A549 (cell line): ENCODE results near the gene PGPEP1. TPM values are rescaled to one million over a fixed set of nuclear protein-coding genes. Genes with fewer than 3 reads are reported as not detected.
"Not testable (repeated sequence)": the region's sequence is repeated elsewhere in the genome, so short reads cannot be mapped to it uniquely, and the experiment has no call there.

ENCODE experiments used
- ATAC-seq, 2 experiments: fragments of 200-7000 bp in 1 of 2; fragments of >200 bp in 1 of 2; cut with Nextera tagmentation in 1 of 2; cut with Tn5 transposase in 1 of 2; 3 replicates each; pipeline versions ENCODE4 v1.8.0 to v1.9.1; 2018 to 2020; ENCODE audit warnings: mild to moderate bottlenecking in 1 of 2, moderate library complexity in 1 of 2
- CTCF ChIA-PET: fragments of 300-600 bp; sonication (Branson Sonifier 250); formaldehyde crosslinking; extraction: SDS; loops from one replicate; lab custom pipeline; 2021; ENCODE audit warnings: antibody characterized with exemption, inconsistent platforms; lab: Yijun Ruan, JAX
- POLR2A ChIA-PET: fragments of 350-600 bp; formaldehyde crosslinking; extraction: SDS; loops from one replicate; lab custom pipeline; 2021; ENCODE audit warnings: antibody characterized with exemption, inconsistent platforms; lab: Yijun Ruan, JAX
- DNase-seq, 2 experiments: peaks; one replicate each; pipeline versions ENCODE4 v3.0.0 to v3.0.0-alpha.2; 2011 to 2016; ENCODE audit warnings: low read depth in 1 of 2, low spot score in 1 of 2
- FAIRE-seq: peaks from 2 replicates; lab custom pipeline; 2011; peaks lifted over from hg19 to GRCh38; lab: Jason Lieb, UNC
- H3K27ac ChIP-seq, 2 experiments: fragments of >200 bp; sonication (Bioruptor Twin); formaldehyde crosslinking; 3 replicates each; pipeline ENCODE4 v1.5.1; 2016 to 2017
- H3K4me1 ChIP-seq: fragments of >200 bp; sonication (Bioruptor Twin); formaldehyde crosslinking; 3 replicates; pipeline ENCODE4 v1.6.1; 2016
- H3K4me2 ChIP-seq: fragments of >200 bp; sonication (Bioruptor Twin); formaldehyde crosslinking; 3 replicates; pipeline ENCODE4 v1.6.1; 2016
- H3K4me3 ChIP-seq: fragments of >200 bp; sonication (Bioruptor Twin); formaldehyde crosslinking; 3 replicates; pipeline ENCODE4 v1.5.1; 2016
- H3K9me3 ChIP-seq: fragments of >200 bp; sonication (Bioruptor Twin); formaldehyde crosslinking; 3 replicates; pipeline ENCODE4 v1.6.1; 2016
- CBX8 ChIP-seq: fragments of 200-600 bp; sonication (generic); IDR thresholded peaks from 2 replicates; pipeline ENCODE4 v1.6.1; 2016
- CEBPB ChIP-seq, 2 experiments: fragments of >200 bp in 1 of 2; sonication (Bioruptor Twin) in 1 of 2; formaldehyde crosslinking in 1 of 2; IDR thresholded peaks; 2 replicates each; pipeline ENCODE4 v1.6.1; 2012 to 2016
- CHD2 ChIP-seq: fragments of 150-350 bp; IDR thresholded peaks from 2 replicates; pipeline ENCODE4 v1.6.1; 2014; ENCODE audit warnings: low read length; ENCODE audit not compliant: partially characterized antibody
- CTCF ChIP-seq: fragments of >200 bp; sonication (Bioruptor Twin); formaldehyde crosslinking; IDR thresholded peaks from 3 replicates; pipeline ENCODE4 v1.5.1; 2016
- E2F6 ChIP-seq: IDR thresholded peaks from 2 replicates; pipeline ENCODE4 v1.6.1; 2012; ENCODE audit warnings: low read depth, borderline replicate concordance
- EHF ChIP-seq: fragments of 250-450 bp; sonication (Bioruptor Pico); IDR thresholded peaks from 2 replicates; pipeline ENCODE4 v1.5.0; 2020; ENCODE audit warnings: mild to moderate bottlenecking
- EHMT2 ChIP-seq: fragments of 200-600 bp; sonication (generic); IDR thresholded peaks from 2 replicates; pipeline ENCODE4 v1.6.1; 2016; ENCODE audit warnings: antibody characterized with exemption, low read depth, mild to moderate bottlenecking, moderate library complexity
- FOSL2 ChIP-seq, 2 experiments: fragments of 450-650 bp in 1 of 2; fragments of >200 bp in 1 of 2; sonication (Bioruptor Twin) in 1 of 2; formaldehyde crosslinking; IDR thresholded peaks; 2 replicates each; pipeline versions ENCODE4 v1.5.0 to v1.6.1; 2016 to 2020; ENCODE audit warnings: mild to moderate bottlenecking in 1 of 2, moderate library complexity in 1 of 2
- GATA3 ChIP-seq: IDR thresholded peaks from 2 replicates; pipeline ENCODE4 v1.6.1; 2012; ENCODE audit warnings: borderline replicate concordance
- HEYL ChIP-seq: fragments of 250-450 bp; sonication (Bioruptor Pico); IDR thresholded peaks from 2 replicates; pipeline ENCODE4 v1.8.0; 2021; ENCODE audit warnings: mild to moderate bottlenecking, moderate library complexity
- JUN ChIP-seq, 2 experiments: fragments of >200 bp; sonication (Bioruptor Twin); formaldehyde crosslinking; IDR thresholded peaks; 2 replicates in 1 of 2; 3 replicates in 1 of 2; pipeline ENCODE4 v1.6.1; 2016 to 2017
- KDM1A ChIP-seq: fragments of 200-600 bp; sonication (generic); IDR thresholded peaks from 2 replicates; pipeline ENCODE4 v1.6.1; 2016; ENCODE audit warnings: low read depth, mild to moderate bottlenecking
- KDM5A ChIP-seq: fragments of 200-600 bp; sonication (generic); IDR thresholded peaks from 2 replicates; pipeline ENCODE4 v1.6.1; 2016; ENCODE audit warnings: antibody characterized with exemption, mild to moderate bottlenecking
- MAFK ChIP-seq: fragments of 450-650 bp; IDR thresholded peaks from 2 replicates; pipeline ENCODE4 v1.6.1; 2014; ENCODE audit not compliant: partially characterized antibody
- MAZ ChIP-seq: fragments of 150-350 bp; IDR thresholded peaks from 2 replicates; pipeline ENCODE4 v1.6.1; 2014; ENCODE audit warnings: antibody characterized with exemption, low read depth, low read length, borderline replicate concordance
- MYC ChIP-seq: IDR thresholded peaks from 2 replicates; pipeline ENCODE4 v1.6.1; 2012; ENCODE audit warnings: mild to moderate bottlenecking, inconsistent platforms, low read length, improper control_type of control experiment, borderline replicate concordance
- NPAS2 ChIP-seq: fragments of 250-450 bp; sonication (Bioruptor Pico); IDR thresholded peaks from 2 replicates; pipeline ENCODE4 v1.8.0; 2022; ENCODE audit warnings: mild to moderate bottlenecking, moderate library complexity, borderline replicate concordance
- RAD21 ChIP-seq, 2 experiments: fragments of >200 bp in 1 of 2; sonication (Bioruptor Twin) in 1 of 2; formaldehyde crosslinking in 1 of 2; IDR thresholded peaks in 1 of 2; conservative IDR thresholded peaks in 1 of 2; 2 replicates in 1 of 2; 3 replicates in 1 of 2; pipeline ENCODE4 v1.6.1; 2012 to 2018; ENCODE audit warnings: inconsistent platforms in 1 of 2
- SMC3 ChIP-seq: fragments of >200 bp; sonication (Bioruptor Twin); formaldehyde crosslinking; IDR thresholded peaks from 3 replicates; pipeline ENCODE4 v1.6.1; 2018; ENCODE audit warnings: inconsistent platforms
- ZNF302 ChIP-seq: fragments of 250-450 bp; sonication (Bioruptor Pico); IDR thresholded peaks from 2 replicates; pipeline ENCODE4 v1.9.0; 2021; ENCODE audit warnings: inconsistent platforms, mild to moderate bottlenecking, moderate library complexity
- ZSCAN20 ChIP-seq: fragments of 250-450 bp; sonication (Bioruptor Pico); IDR thresholded peaks from 2 replicates; pipeline ENCODE4 v1.8.0; 2022; ENCODE audit warnings: mild to moderate bottlenecking, moderate library complexity
- WGBS: methylation state at CpG from one replicate; pipeline ENCODE4 v1.1.6; 2017; ENCODE audit errors: missing lambda C conversion rate; 5-methylcytosine and 5-hydroxymethylcytosine counted together
- polyA plus RNA-seq, 4 experiments: library from polyadenylated mRNA; depleted of rRNA in 3 of 4; stranded (reverse); fragments of >200 nt; fragmentation: RNase III in 1 of 4; extraction: RNeasy Plus Mini Kit Qiagen cat#74134 plus additional on column Dnase treatment in 1 of 4; gene quantifications; 2 replicates in 3 of 4; 3 replicates in 1 of 4; pipeline ENCODE4 v1.2.3, GENCODE V29; 2011 to 2017
- TF ChIP-seq, protein P1 (sequence below): fragments of 450-650 bp; IDR thresholded peaks from 2 replicates; pipeline ENCODE4 v1.6.1; 2014; ENCODE audit warnings: antibody characterized with exemption
- TF ChIP-seq, protein P2 (sequence below): fragments of 150-350 bp; IDR thresholded peaks from 2 replicates; pipeline ENCODE4 v1.6.1; 2014; ENCODE audit warnings: low read depth, mild to moderate bottlenecking, low read length

Gene PGPEP1
- polyA plus RNA-seq, 2 of the 4 experiments (the other 2 are of a cell fraction): 5.3 to 7.1 TPM

DNA sequence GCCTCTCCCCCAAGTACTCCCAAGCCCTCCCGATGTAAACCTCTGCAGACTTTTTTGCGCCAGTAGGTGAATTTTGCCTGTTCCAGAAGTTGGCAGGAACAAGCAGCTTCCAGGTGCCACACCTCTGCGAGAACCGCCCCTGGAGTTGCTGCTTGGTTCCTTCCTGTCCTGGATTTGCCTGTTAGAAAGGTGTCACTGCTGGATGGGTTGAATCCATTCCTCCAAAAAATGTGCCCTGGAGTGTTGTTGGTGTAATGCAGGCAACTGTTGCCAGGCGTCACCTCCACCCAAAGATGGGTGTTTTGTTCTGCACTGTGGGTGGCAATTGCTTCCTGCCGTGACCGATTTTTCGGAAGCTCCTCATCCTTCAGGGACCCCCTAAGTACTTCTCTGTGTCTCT lies 5.7 kb downstream of the PGPEP1 start:
- Histone ChIP-seq H3K9me3 (no peaks in the 10 kb centered on the region), H3K27ac (no peak overlapping the region)
- POLR2A ChIA-PET: interaction anchor here (1.2 kb wide), 1 partner anchor 65 kb away, joined by 3 read pairs; the partner anchor contains the start of gene JUND
- WGBS: 79% methylated on average over 8 of the region's 8 CpGs
- TF ChIP-seq CBX8 (no peak), HEYL (CRISPR knock-in tag) (no peak), EHF (CRISPR knock-in tag) (no peak), CHD2 (no peak), ZSCAN20 (CRISPR knock-in tag) (no peak), MYC (no peak)
- TF ChIP-seq, all 56 proteins: peak for 0
- peak in 1 of 2 experiments; percentile 40 for DNase-seq
- FAIRE-seq: no peak
- peak; percentile 47 to 48; a peak in 2 of 6 replicates for ATAC-seq
- Histone ChIP-seq H3K4me2 (no peak overlapping the region), H3K4me1 (peaks cover 12% of the 10 kb centered on the region; the same call in 1 of the 3 replicates), H3K4me3 (no peak overlapping the region)
- CTCF ChIA-PET: interaction anchor here (0.5 to 2.2 kb wide), 8 partner anchors 13 to 525 kb away, joined by 3 to 12 read pairs (median 5); partner anchors contain the start of gene SSBP4

DNA sequence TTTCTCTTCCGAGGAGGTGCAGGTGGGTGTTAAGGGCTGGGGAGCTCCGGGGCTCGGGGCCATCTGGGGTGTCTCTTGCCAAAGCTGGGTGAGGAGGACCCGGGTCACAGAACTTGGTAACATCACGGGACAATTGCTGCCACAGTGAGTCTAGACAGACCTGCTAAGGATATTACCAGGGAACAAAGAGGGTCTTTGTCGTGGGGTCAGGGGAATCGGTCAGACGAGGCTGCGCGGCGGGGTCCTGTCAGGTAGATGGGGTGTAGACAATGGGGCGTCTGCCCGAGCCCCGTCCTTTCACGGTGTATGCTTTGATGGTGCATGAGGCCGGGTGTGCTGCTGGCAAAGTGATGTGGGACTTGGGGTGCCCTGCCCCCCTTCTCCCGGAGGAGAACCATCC lies 7.8 kb downstream of the PGPEP1 start:
- ATAC-seq: no peak
- ChIA-PET POLR2A (interaction anchor here (1.2 kb wide), 1 partner anchor 42 kb away, joined by 3 read pairs; no protein-coding TSS in a partner anchor), CTCF (interaction anchor here (0.6 to 4.4 kb wide), 11 partner anchors 10 to 172 kb away, joined by 3 to 109 read pairs (median 11); partner anchors contain the start of gene SSBP4)
- TF ChIP-seq FOSL2 (IDR thresholded peaks at IDR 0.05): no peak
- TF ChIP-seq FOSL2 (CRISPR knock-in tag; IDR thresholded peaks at IDR 0.05): no peak
- Histone ChIP-seq H3K9me3 (no peaks in the 10 kb centered on the region), H3K4me3 (no peak overlapping the region), H3K4me1 (peaks cover 7% of the 10 kb centered on the region; the same call in 1 of the 3 replicates), H3K27ac (peak overlapping the region in 1 of 2 experiments; percentile 77; a peak in 3 of 6 replicates), H3K4me2 (no peak overlapping the region)
- DNase-seq: no peak
- no peak for FAIRE-seq
- 88% methylated on average over 15 of the region's 17 CpGs for WGBS

DNA sequence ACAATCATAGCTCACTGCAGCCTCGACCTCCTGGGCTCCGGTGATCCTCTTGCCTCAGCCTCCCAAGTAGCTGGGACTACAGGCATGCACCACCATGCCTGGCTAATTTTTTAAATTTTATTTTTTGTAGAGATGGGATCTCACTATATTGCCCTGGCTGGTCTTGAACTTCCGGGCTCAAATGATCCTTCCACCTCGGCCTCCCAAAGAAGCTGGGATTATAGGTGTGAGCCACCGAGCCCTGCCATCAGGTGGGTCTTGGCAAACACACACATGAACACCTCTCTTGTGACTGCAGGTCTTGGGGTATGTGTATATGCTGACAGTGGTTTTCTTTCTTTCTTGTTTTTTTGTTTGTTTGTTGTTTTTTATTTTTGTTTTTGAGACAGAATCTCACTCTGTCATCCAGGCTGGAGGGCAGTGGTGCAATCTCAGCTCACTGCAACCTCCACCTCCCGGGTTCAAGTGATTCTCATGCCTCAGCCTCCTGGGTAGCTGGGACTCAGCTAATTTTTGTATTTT lies 8.5 kb downstream of the PGPEP1 start:
- ChIA-PET POLR2A (interaction anchor here (0.6 to 1.9 kb wide), 2 partner anchors 37 to 62 kb away, joined by 3 to 12 read pairs; partner anchors contain the start of gene GDF15), CTCF (interaction anchor here (0.6 to 4.4 kb wide), 18 partner anchors 9 to 157 kb away, joined by 3 to 109 read pairs (median 4); partner anchors contain the start of gene SSBP4)
- H3K9me3 ChIP-seq, DNase-seq, FAIRE-seq, H3K4me3 ChIP-seq, H3K4me1 ChIP-seq, ATAC-seq, H3K4me2 ChIP-seq: not testable (repeated sequence)
- WGBS: 53% methylated on average over 6 of the region's 6 CpGs
- H3K27ac ChIP-seq: peak overlapping the region; percentile 57 to 77

DNA sequence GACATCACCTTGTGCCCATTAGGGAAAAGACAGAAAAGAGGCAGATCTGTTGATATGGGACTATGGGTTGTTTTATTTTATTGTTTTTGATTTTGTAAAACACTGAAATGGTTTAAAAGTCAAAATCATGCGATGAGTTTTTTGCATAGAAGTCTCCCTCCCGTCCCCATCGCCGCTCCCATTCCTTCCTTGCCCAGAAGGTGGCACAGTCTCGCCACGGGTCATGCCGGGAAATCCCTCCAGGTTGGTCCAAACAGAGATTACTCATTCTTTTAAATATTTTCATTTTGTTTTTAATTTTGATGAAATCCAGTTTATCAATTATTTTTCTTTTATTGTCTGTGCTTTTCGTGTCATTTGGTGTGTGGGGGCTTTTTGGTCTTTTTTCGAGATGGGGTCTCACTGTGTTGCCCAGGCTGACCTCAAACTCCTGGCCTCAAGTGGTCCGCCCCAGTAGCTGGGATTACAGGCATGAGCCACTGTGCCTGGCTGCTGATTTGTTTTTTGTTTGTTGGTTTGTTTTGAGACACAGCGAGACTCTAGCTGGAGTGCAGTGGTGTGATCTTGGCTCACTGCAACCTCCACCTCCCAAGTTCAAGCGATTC lies 9.2 kb downstream of the PGPEP1 start:
- no peaks in the 10 kb centered on the region for H3K9me3 ChIP-seq
- FAIRE-seq (no peak), ATAC-seq (peak; percentile 68 to 87; a peak in 4 of 6 replicates), DNase-seq (peak; percentile 61 to 69)
- ChIA-PET CTCF (interaction anchor here (0.6 to 4.4 kb wide), 27 partner anchors 8 to 158 kb away, joined by 3 to 109 read pairs (median 4); partner anchors contain the start of gene SSBP4), POLR2A (interaction anchor here (0.6 to 1.9 kb wide), 2 partner anchors 36 to 61 kb away, joined by 3 to 12 read pairs; partner anchors contain the start of gene GDF15)
- peak overlapping the region; percentile 22; the same call in 1 of the 3 replicates for H3K4me2 ChIP-seq
- 23% methylated on average over 12 of the region's 12 CpGs for WGBS
- H3K4me3 ChIP-seq: no peak overlapping the region
- H3K27ac ChIP-seq: peak overlapping the region; percentile 67 to 77
- peaks cover 7% of the 10 kb centered on the region; the same call in 1 of the 3 replicates for H3K4me1 ChIP-seq
- TF ChIP-seq RAD21 (conservative IDR thresholded peaks at IDR 0.05 in 1 of 2, IDR thresholded peaks at IDR 0.05 in 1 of 2) (peak; percentile 93), EHMT2 (no peak), GATA3 (no peak), MYC (no peak), MAZ (no peak), SMC3 (peak; percentile 95), CEBPB (IDR thresholded peaks at IDR 0.05) (no peak), KDM1A (no peak), KDM5A (no peak), ZNF302 (no peak), CTCF (peak; percentile 84), FOSL2 (IDR thresholded peaks at IDR 0.05) (no peak), FOSL2 (CRISPR knock-in tag; IDR thresholded peaks at IDR 0.05) (no peak), NPAS2 (CRISPR knock-in tag) (no peak), JUN (IDR thresholded peaks at IDR 0.05) (no peak), E2F6 (no peak), MAFK (no peak)
- TF ChIP-seq, protein P1, sequence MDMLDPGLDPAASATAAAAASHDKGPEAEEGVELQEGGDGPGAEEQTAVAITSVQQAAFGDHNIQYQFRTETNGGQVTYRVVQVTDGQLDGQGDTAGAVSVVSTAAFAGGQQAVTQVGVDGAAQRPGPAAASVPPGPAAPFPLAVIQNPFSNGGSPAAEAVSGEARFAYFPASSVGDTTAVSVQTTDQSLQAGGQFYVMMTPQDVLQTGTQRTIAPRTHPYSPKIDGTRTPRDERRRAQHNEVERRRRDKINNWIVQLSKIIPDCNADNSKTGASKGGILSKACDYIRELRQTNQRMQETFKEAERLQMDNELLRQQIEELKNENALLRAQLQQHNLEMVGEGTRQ: no peak
- TF ChIP-seq, protein P2, sequence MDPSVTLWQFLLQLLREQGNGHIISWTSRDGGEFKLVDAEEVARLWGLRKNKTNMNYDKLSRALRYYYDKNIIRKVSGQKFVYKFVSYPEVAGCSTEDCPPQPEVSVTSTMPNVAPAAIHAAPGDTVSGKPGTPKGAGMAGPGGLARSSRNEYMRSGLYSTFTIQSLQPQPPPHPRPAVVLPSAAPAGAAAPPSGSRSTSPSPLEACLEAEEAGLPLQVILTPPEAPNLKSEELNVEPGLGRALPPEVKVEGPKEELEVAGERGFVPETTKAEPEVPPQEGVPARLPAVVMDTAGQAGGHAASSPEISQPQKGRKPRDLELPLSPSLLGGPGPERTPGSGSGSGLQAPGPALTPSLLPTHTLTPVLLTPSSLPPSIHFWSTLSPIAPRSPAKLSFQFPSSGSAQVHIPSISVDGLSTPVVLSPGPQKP: no peak
